SK-N-SH treated with all-trans-retinoic acid at 6 μM for 48 hours (cell line): ENCODE measurements around the gene NOTCH3.

Experiments used
- CSDC2 ChIP-seq: fragments of 250-450 bp; sonication (Bioruptor Pico); IDR thresholded peaks from 2 replicates; pipeline ENCODE4 v1.5.0; 2020; ENCODE audit warnings: mild to moderate bottlenecking, moderate library complexity
- GLIS3 ChIP-seq: fragments of 250-450 bp; sonication (Bioruptor Pico); IDR thresholded peaks from 2 replicates; pipeline ENCODE4 v1.5.0; 2020; ENCODE audit warnings: mild to moderate bottlenecking, moderate library complexity
- OSR1 ChIP-seq: fragments of 250-450 bp; sonication (Bioruptor Pico); IDR thresholded peaks from 2 replicates; pipeline ENCODE4 v1.8.0; 2022; ENCODE audit warnings: moderate library complexity, mild to moderate bottlenecking, inconsistent platforms
- RARB ChIP-seq: fragments of 250-450 bp; sonication (Bioruptor Pico); IDR thresholded peaks from 2 replicates; pipeline ENCODE4 v1.8.0; 2021; ENCODE audit warnings: mild to moderate bottlenecking, moderate library complexity
- TCF4 ChIP-seq: fragments of 250-450 bp; sonication (Bioruptor Pico); IDR thresholded peaks from 2 replicates; pipeline ENCODE4 v1.8.0; 2021; ENCODE audit warnings: mild to moderate bottlenecking, moderate library complexity, borderline replicate concordance
- ZFP3 ChIP-seq: fragments of 250-450 bp; sonication (Bioruptor Pico); IDR thresholded peaks from 2 replicates; pipeline ENCODE4 v1.5.0; 2020; ENCODE audit warnings: mild to moderate bottlenecking, moderate library complexity
- ZFP30 ChIP-seq: fragments of 450-650 bp; formaldehyde crosslinking; IDR thresholded peaks from 2 replicates; pipeline ENCODE4 v1.5.0; 2022; ENCODE audit warnings: mild to moderate bottlenecking, moderate library complexity
- ZNF565 ChIP-seq: fragments of 450-650 bp; formaldehyde crosslinking; conservative IDR thresholded peaks from 2 replicates; pipeline ENCODE4 v1.5.0; 2020; ENCODE audit warnings: low read depth, mild to moderate bottlenecking, moderate library complexity
- ZNF8 ChIP-seq: fragments of 450-650 bp; formaldehyde crosslinking; IDR thresholded peaks from 2 replicates; pipeline ENCODE4 v1.5.0; 2020; ENCODE audit warnings: mild to moderate bottlenecking, moderate library complexity
- TF ChIP-seq, protein P1 (sequence below): fragments of 250-450 bp; sonication (Bioruptor Pico); IDR thresholded peaks from 2 replicates; pipeline ENCODE4 v1.8.0; 2020; ENCODE audit warnings: mild to moderate bottlenecking, moderate library complexity, borderline replicate concordance

DNA sequence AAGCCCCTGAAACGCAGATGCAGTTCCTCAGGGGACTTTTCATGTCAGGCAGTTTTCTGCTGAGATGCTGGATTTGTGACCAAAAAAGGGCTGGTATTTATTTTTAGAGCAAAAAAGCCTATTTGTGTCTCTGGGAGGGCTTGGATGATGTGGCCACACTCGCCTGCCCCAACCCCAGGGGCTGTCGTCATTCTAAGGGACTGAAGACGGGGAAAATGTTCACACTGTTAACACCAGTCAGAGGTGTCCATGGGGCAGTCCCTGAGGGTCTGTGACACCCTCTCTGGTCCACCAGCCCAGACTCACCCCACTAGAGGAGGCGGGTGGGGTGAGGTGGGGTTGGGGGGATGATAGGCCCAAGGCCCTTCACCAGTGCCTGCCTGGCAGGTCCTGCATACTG lies 47.3 kb upstream of the NOTCH3 start:
- no peak for TF ChIP-seq GLIS3 (CRISPR knock-in tag)
- TF ChIP-seq OSR1, result no peak
- TF ChIP-seq ZFP30 (CRISPR knock-in tag), result no peak
- no peak for TF ChIP-seq TCF4 (CRISPR knock-in tag)
- no peak for TF ChIP-seq RARB (CRISPR knock-in tag)
- TF ChIP-seq, protein P1, sequence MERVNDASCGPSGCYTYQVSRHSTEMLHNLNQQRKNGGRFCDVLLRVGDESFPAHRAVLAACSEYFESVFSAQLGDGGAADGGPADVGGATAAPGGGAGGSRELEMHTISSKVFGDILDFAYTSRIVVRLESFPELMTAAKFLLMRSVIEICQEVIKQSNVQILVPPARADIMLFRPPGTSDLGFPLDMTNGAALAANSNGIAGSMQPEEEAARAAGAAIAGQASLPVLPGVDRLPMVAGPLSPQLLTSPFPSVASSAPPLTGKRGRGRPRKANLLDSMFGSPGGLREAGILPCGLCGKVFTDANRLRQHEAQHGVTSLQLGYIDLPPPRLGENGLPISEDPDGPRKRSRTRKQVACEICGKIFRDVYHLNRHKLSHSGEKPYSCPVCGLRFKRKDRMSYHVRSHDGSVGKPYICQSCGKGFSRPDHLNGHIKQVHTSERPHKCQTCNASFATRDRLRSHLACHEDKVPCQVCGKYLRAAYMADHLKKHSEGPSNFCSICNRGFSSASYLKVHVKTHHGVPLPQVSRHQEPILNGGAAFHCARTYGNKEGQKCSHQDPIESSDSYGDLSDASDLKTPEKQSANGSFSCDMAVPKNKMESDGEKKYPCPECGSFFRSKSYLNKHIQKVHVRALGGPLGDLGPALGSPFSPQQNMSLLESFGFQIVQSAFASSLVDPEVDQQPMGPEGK, result no peak
- TF ChIP-seq CSDC2 (CRISPR knock-in tag), result no peak
- TF ChIP-seq ZFP3 (CRISPR knock-in tag), result no peak
- no peak for TF ChIP-seq ZNF8 (CRISPR knock-in tag)
- no peak for TF ChIP-seq ZNF565 (CRISPR knock-in tag)
